Suprapubic skin (tissue), 4 donors: ENCODE measurements around the gene NOL12.

ENCODE experiments used
- POLR2A ChIP-seq, 2 donors: fragments of 450-650 bp; IDR thresholded peaks; one replicate each; pipeline ENCODE4 v1.6.1; 2017; ENCODE audit warnings: antibody characterized with exemption in 2 of 2, mild to moderate bottlenecking in 2 of 2, moderate library complexity in 2 of 2
- POLR2AphosphoS5 ChIP-seq, 3 donors: sonication (generic); formaldehyde crosslinking; IDR thresholded peaks; one replicate each; pipeline ENCODE4 v1.6.1; 2017; ENCODE audit warnings: antibody characterized with exemption in 3 of 3
- TF ChIP-seq, protein P1 (sequence below), 2 donors: fragments of 200-600 bp in 1 of 2; fragments of 450-650 bp in 1 of 2; sonication (generic) in 1 of 2; IDR thresholded peaks; one replicate each; pipeline ENCODE4 v1.5.1; 2016 to 2019; ENCODE audit warnings: antibody characterized with exemption in 2 of 2, mild to moderate bottlenecking in 1 of 2, moderate library complexity in 1 of 2

DNA sequence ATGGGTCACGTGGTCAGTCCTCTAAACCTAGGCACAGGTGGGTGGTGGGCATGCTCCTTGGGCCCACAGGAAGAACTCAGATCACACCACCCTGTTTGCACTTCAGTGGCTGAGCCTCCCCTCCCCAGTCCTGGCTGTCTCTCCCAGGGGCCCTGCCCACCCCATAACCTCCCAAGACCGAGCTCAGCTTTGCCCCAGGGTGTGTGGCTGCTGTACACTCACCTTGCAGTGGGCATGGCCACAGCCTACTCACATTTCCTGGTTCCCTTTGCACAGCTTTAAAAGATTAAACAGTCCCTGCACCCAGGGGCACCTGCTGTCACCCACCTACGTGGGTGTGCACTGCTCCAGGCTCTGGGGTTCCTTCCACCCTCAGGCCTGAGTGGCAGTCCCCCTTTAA is 24.5 kb downstream of the NOL12 start:
- TF ChIP-seq, protein P1, sequence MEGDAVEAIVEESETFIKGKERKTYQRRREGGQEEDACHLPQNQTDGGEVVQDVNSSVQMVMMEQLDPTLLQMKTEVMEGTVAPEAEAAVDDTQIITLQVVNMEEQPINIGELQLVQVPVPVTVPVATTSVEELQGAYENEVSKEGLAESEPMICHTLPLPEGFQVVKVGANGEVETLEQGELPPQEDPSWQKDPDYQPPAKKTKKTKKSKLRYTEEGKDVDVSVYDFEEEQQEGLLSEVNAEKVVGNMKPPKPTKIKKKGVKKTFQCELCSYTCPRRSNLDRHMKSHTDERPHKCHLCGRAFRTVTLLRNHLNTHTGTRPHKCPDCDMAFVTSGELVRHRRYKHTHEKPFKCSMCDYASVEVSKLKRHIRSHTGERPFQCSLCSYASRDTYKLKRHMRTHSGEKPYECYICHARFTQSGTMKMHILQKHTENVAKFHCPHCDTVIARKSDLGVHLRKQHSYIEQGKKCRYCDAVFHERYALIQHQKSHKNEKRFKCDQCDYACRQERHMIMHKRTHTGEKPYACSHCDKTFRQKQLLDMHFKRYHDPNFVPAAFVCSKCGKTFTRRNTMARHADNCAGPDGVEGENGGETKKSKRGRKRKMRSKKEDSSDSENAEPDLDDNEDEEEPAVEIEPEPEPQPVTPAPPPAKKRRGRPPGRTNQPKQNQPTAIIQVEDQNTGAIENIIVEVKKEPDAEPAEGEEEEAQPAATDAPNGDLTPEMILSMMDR (IDR thresholded peaks at IDR 0.05) = no peak
- TF ChIP-seq POLR2A (IDR thresholded peaks at IDR 0.05) = no peak
- no peak for TF ChIP-seq POLR2AphosphoS5 (IDR thresholded peaks at IDR 0.05)
